CMK (cell line): ENCODE data around the gene DPH6.
"Not testable (repeated sequence)": the region's sequence is repeated elsewhere in the genome, so short reads cannot be mapped to it uniquely, and the experiment has no call there.

ENCODE experiments used
- DNase-seq: peaks from one replicate; pipeline ENCODE4 v3.0.0-alpha.2; 2010; ENCODE audit warnings: low read depth

DPH6 gene

DNA sequence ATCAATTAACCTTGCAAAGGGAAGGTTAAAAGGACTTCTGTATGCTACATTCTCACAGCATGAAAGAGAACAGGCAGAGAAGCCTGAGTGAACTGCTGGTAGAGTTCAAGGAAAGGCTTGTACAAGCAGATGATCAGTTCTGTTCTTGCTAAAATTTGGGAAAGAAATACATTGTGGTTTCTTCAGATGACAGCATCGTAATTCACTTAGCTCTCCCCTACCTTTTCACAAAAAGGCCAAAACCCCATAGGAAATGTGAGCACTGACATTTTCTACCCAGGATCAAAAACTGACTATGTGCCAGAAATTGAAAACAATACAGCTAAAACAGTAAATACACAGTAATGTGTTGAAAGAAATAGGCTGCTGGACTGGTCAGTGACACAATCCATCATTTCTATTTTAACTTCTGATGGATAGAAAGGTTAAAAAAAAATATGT is 216.4 kb downstream of the DPH6 start:
- no peak for DNase-seq

DNA sequence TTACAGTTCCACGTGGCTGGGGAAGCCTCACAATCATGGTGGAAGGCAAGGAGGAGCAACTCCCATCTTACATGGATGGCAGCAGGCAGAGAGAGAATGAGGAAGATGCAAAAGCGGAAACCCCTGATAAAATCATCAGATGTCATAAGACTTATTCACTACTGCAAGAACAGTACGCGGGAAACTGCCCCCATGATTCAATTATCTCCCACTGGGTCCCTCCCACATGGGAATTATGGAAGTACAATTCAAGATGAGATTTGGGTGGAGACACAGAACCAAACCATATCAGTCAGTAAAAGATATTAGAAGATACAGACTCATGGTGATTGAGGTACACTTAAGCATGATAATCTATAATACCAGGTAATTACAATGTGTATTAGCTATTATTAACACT is 217.1 kb downstream of the DPH6 start:
- DNase-seq, result not testable (repeated sequence)

DNA sequence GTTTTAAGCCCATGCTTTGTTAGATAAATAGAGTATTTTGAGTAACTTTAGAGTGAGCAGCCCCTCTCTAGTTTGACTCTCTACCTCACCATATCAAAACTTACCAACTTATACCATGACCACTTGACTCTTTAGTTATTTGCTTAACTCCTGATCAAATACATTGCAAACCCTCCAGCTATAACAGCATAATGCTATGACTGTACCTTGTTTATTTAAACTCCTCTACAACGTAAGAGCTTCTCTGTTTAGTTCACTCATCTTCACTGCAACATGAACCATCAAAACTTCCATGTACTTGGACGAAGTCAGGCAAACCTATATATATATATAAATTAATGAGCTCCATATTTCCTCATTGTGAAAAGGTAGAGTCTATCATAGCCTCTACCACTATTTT is 218.2 kb downstream of the DPH6 start:
- no peak for DNase-seq

DNA sequence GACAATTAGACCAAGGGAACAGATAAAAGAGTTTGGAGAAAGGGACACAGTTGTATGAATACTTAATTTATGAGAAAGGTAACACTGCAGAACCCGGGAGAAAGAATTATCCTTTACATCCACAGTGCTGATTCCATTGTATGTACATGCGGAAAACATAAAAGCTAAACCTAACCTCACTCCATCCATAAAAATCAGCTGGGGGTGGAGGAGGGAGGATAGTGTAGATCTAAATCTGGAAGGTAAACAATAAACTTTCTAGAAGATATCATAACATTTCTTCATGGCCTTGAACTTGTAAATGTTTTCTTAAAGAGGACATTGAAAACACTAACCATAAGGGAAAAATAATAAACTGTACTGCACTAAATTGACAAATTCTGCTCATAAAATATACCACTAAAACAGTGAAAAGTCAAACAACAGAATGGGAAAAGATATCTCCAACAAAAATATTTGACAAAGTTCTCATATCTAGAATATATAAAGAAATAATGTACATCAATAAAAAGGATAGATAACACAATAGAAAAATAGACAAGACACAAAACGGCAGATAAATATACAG is 220.5 kb downstream of the DPH6 start:
- DNase-seq, result no peak

DNA sequence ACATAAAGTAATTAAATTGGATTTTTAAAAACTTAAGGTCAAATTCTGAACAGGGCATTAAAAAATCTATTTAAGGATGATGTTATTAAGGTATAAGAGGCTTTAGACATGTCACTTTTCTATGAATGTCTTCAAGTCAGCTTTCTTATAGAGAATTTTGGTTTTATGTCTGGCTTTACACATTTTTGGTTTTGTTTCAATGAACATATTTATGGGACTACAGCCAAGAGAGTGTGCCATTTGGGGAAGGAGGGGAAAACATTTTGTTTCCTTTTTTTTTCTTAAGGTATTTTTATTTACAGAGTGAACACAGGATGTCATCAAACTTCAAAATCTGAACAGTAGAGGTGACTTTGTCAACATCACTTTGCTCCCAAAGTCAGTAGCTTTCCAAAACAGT is 222.8 kb downstream of the DPH6 start:
- DNase-seq, result no peak

DNA sequence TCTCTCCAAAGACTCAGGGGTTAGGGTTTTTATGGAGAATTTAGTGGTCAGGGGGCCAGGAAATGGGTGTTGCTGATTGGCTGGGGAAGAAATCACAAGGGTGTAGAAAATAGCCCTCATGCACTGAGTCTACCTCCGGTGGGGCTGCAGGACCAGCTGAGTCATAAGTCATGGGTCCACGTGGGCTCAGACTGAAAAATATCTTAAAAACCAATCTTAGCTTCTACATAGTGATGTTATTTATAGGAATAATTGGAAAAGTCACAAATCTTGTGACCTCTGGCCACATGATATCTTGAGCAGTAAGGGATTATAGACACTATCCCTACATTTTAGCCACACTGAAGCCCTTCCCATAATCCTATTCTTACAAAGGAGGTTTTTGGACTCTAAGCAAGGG is 224.0 kb downstream of the DPH6 start:
- no peak for DNase-seq

DNA sequence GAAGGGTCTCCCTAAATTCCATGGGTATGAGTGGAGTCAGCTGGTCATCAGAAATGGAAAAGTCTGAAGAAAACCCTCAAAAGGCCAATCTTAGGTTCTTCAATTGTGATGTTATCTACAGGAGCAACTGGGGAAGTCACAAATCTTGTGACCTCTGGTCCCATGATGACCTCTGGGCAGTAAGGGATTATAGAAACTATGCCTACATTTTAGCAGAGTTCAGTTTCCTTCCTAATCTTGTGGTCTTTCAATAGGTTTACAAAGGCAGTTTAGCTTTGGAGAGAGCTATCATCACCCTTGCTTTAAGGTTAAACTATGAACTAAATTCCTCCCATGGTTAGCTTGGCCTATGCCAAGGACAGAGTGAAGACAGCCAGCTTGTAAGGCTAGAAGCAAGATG is 225.1 kb downstream of the DPH6 start:
- DNase-seq, result no peak
